Measurements from ENCODE around the gene PRSS48. TPM values are rescaled to one million over a fixed set of nuclear protein-coding genes. Genes with fewer than 3 reads are reported as not detected.

The PRSS48 gene
- not detected in 2 replicates for total RNA-seq (2021)
- long read RNA-seq: 0 reads

GRCh38 chr4:151276787-151277562, at the start of gene PRSS48:
TSS of gene PRSS48 (plus strand) at chr4:151277161. CDS start at chr4:151277173, 12 bp downstream.
- peak; percentile 97 for TF ChIP-seq CTCF (conservative IDR thresholded peaks at IDR 0.05)
- Histone ChIP-seq H4K91ac (ENCODE audit: insufficient read length, low read depth, low read length) (no peak within 1 kb of the TSS), H2BK20ac (ENCODE audit: low read depth, low read length, poor library complexity, severe bottlenecking) (no peak within 1 kb of the TSS), H2BK12ac (ENCODE audit: insufficient read length, low read depth, low read length) (no peak within 1 kb of the TSS), H3K79me2 (ENCODE audit: insufficient read depth, low read length) (peaks cover 15% of the 10 kb centered on the region; the same call in 1 of the 2 replicates), H3K23ac (ENCODE audit: insufficient read length, low read depth, low read length) (no peak within 1 kb of the TSS), H3K56ac (ENCODE audit: insufficient read length, low read depth, low read length) (no peak within 1 kb of the TSS), H2BK120ac (ENCODE audit: low read depth, low read length, poor library complexity, severe bottlenecking) (no peak within 1 kb of the TSS), H4K20me1 (ENCODE audit: control insufficient read depth, insufficient read depth, insufficient read length) (no peaks in the 10 kb centered on the region), H4K8ac (replicated peaks; ENCODE audit: insufficient read length, low read depth, low read length) (no peak within 1 kb of the TSS), H2BK5ac (ENCODE audit: insufficient read length, low read length) (no peak within 1 kb of the TSS), H3K27me3 (ENCODE audit: insufficient read depth, low read length) (no peaks in the 10 kb centered on the region), H3K4me1 (ENCODE audit: insufficient read depth, low read length) (no peaks in the 10 kb centered on the region; the same call in 1 of the 2 replicates), H3K9me3 (ENCODE audit: control insufficient read depth, low read depth, low read length) (no peaks in the 10 kb centered on the region), H3K4me2 (ENCODE audit: insufficient read depth, insufficient read length, low read length) (no peak within 1 kb of the TSS), H2AFZ (ENCODE audit: low read length) (no peak within 1 kb of the TSS), H3K9ac (ENCODE audit: extremely low read depth, insufficient read length, low read length) (no peak within 1 kb of the TSS), H2BK15ac (ENCODE audit: low read depth, low read length) (no peak within 1 kb of the TSS), H3K23me2 (ENCODE audit: insufficient read length, low read depth, low read length, poor library complexity, severe bottlenecking) (no peaks in the 10 kb centered on the region), H4K5ac (ENCODE audit: insufficient read length, low read depth, low read length) (no peak within 1 kb of the TSS), H3K27ac (ENCODE audit: insufficient read length, low read depth, low read length) (no peak within 1 kb of the TSS), H2AK5ac (ENCODE audit: insufficient read length, low read length) (no peak within 1 kb of the TSS), H3K14ac (ENCODE audit: insufficient read depth, low read length) (no peak within 1 kb of the TSS), H3K79me1 (ENCODE audit: insufficient read depth, low read depth, low read length, poor library complexity, severe bottlenecking) (no peaks in the 10 kb centered on the region), H3T11ph (ENCODE audit: low read length) (no peak within 1 kb of the TSS), H3K4ac (ENCODE audit: low read depth, low read length) (no peak within 1 kb of the TSS), H3K18ac (ENCODE audit: insufficient read length, low read depth, low read length) (no peak within 1 kb of the TSS)
- WGBS (ENCODE audit: extremely low coverage, insufficient read length, low lambda C conversion rate): no CpG with 5 or more reads among the region's 7 CpGs
- no peaks in the 10 kb centered on the region for H3K9me3 Mint-ChIP-seq
- H3K27me3 Mint-ChIP-seq (ENCODE audit: low read depth): no peaks in the 10 kb centered on the region
- H3K36me3 Mint-ChIP-seq (ENCODE audit: insufficient read depth in 1 of 3, low read depth in 3 of 3): peaks cover 0 to 2% (median 0%) of the 10 kb centered on the region in 3 experiments; a peak in 2 of 7 replicates
- H3K27ac Mint-ChIP-seq: peak within 1 kb of the TSS in 2 of 3 experiments; percentile 2 to 72; a peak in 3 of 7 replicates
- peaks cover 24 to 39% of the 10 kb centered on the region in 2 experiments for H3K4me1 Mint-ChIP-seq
- no peak within 1 kb of the TSS; a peak in 1 of 5 replicates for H3K4me3 Mint-ChIP-seq
- DNase-seq: peak; percentile 93

All from H9 (cell line).